HG03565 (cell line): ENCODE measurements around the gene RFX4.
"Not testable (repeated sequence)": the region's sequence is repeated elsewhere in the genome, so short reads cannot be mapped to it uniquely, and the experiment has no call there.

Experiments used
- ATAC-seq: cut with Tn5 transposase; IDR thresholded peaks from one replicate; pipeline ENCODE4 v1.9.1; 2021; ENCODE audit warnings: mild to moderate bottlenecking, moderate library complexity; ENCODE audit not compliant: unreplicated experiment

RFX4 gene

GRCh38 chr12:106724116-106724515, 141.3 kb downstream of the RFX4 start:
- no peak for ATAC-seq

- ATAC-seq = no peak
Observed at GRCh38 chr12:106724934-106725333, 142.1 kb downstream of the RFX4 start.

GRCh38 chr12:106726603-106727202, 143.9 kb downstream of the RFX4 start:
- not testable (repeated sequence) for ATAC-seq

- no peak for ATAC-seq
Observed at GRCh38 chr12:106729611-106730010, 146.8 kb downstream of the RFX4 start.

- no peak for ATAC-seq
Observed at GRCh38 chr12:106732890-106733289, 150.1 kb downstream of the RFX4 start.

- no peak for ATAC-seq
Observed at GRCh38 chr12:106733660-106734059, 150.9 kb downstream of the RFX4 start.

GRCh38 chr12:106736051-106736957, 153.5 kb downstream of the RFX4 start:
- no peak for ATAC-seq

GRCh38 chr12:106739318-106739717, 156.5 kb downstream of the RFX4 start:
- no peak for ATAC-seq

- no peak for ATAC-seq
Observed at GRCh38 chr12:106739815-106740530, 157.2 kb downstream of the RFX4 start.

GRCh38 chr12:106740818-106741217, 158.0 kb downstream of the RFX4 start:
- no peak for ATAC-seq

- no peak for ATAC-seq
Observed at GRCh38 chr12:106741247-106741646, 158.4 kb downstream of the RFX4 start.

GRCh38 chr12:106743270-106743988, 160.6 kb downstream of the RFX4 start:
- no peak for ATAC-seq

- no peak for ATAC-seq
Observed at GRCh38 chr12:106744600-106744999, 161.8 kb downstream of the RFX4 start.

GRCh38 chr12:106745181-106745745, 162.5 kb downstream of the RFX4 start:
- no peak for ATAC-seq

- ATAC-seq = no peak
Observed at GRCh38 chr12:106747973-106748436, 165.2 kb downstream of the RFX4 start.

GRCh38 chr12:106750524-106750923, 167.7 kb downstream of the RFX4 start:
- ATAC-seq = no peak

- ATAC-seq = peak; percentile 95
Observed at GRCh38 chr12:106753526-106753925, 170.7 kb downstream of the RFX4 start.

GRCh38 chr12:106754331-106754730, 171.5 kb downstream of the RFX4 start:
- no peak for ATAC-seq

- ATAC-seq = no peak
Observed at GRCh38 chr12:106757623-106758348, 175.0 kb downstream of the RFX4 start.
